Activated gamma-delta T cell (primary cell): Measurements from ENCODE around the gene KLF11.
A peak's percentile ranks its signal among the peaks of the same experiment; 100 is the strongest.

Experiments
- DNase-seq: peaks from one replicate; lab custom pipeline; 2025; lab: John Stamatoyannopoulos, UW
- total RNA-seq, 2 donors: gene quantifications; one replicate each; lab custom pipeline; 2026; lab: John Stamatoyannopoulos, UW

Gene KLF11
- 9.3 to 15.0 reads per million in 2 donors for total RNA-seq

DNA sequence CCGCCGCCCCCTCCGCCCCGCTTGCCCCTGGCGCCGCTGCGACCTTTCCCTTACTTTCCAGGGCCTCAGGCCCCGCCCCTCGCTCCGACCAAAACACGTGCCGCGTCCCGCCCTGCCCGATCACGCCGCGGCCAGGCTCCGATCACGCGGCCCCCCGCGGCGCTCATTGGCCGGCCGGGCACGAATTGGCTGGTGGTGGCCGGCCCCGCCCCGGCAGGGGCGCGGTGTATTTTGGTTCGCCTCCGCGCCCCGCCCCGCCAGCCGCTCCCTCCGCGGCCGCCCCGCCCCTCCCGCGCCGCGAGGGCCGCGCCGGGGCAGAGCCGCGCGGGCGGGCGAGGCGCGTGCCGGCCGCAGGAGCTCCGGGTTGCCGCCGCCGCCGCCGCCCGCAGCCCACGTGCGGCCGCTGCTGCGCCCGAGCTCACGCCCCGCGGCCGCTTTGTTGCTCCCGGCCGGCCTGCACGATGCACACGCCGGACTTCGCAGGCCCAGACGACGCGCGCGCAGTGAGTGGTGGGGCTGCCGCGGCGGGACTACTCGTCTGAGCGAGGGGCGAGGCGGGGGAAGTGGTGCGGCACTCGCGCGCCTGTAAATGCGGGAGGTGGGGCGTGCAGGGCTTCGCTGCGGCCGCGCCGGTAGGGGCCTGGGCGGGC is at the start of gene KLF11:
Gene KLF11, plus strand, starts transcription at position 295 of the 650 bp plus-strand sequence. Its CDS starts 167 bp downstream, at position 462.
- peak; percentile 83 for DNase-seq

- DNase-seq = no peak
Observed at GRCh38 chr2:9994462-9994861, 48.9 kb upstream of the KLF11 start.

GRCh38 chr2:9995059-9995458 is 48.3 kb upstream of the KLF11 start:
- DNase-seq = no peak

DNA sequence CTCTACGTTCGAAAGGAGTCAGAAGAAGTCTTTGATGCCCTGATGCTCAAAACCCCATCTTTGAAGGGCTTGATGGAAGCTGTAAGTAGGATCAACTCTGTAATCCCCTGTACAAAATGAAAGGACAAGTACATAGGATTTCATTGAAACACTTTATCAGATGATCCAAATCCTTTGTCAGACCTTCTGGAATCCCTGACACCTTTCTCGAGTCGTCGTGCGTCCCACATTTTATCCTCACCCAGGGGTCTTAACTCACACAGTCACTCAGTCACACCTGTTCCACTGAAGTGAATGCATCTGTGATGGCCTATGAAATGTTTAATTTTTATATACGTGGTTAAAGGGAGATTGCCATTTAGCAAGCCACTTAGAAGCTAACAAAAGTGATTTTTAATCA is 47.0 kb upstream of the KLF11 start:
- no peak for DNase-seq

DNA sequence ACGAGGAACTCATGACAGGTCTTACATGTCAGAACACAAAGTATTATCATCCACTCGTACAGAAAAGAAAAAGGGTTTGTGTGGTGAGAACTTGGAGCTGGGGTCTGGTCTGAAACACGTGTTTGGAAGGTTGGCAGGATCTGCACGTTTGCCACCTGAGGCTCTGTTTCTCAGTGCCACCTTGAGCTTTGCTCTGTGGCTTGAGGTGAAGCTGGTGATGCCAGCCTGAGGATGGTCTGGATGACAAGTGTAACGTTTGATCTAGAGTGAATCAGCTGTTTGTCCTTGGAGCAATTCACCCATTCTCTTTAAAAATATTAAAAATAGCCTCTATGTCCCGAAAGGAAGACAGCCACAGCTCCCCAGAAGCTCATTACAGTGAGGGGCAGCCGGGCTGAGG is 45.4 kb upstream of the KLF11 start:
- no peak for DNase-seq

DNA sequence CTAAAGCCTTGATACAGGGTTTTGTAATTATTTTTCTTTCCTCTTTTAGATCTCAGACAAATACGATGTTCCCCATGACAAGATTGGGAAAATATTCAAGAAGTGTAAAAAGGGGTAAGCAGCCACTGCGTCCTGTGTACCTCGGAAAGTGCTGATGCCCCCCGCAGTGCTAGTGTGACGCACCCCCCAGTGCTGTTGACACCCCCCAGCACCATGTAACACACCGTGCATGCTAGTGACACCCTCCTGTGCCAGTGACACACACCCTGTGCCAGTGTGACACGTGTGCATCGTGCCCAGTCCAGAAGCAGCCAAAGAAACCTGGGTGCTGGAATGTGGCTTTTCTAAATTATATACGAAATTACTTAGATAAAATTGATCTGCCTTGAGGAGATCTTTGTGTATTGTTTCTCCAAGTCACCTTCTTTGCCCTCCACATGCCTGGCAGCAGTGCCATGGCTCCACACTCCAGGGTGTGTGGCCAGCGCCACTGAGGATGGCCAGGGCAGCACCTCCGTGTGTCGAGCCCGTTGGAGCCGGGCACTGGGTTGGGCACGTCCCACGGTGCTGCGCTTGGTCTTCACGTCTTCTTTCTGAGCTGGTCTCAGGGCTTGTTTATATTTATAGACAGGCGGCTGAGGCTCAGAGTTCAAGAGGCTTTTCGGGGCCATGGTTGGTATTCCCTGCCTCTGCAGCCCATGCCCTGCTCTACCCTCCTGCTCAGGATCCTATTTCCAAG is 44.3 kb upstream of the KLF11 start:
- no peak for DNase-seq

DNA sequence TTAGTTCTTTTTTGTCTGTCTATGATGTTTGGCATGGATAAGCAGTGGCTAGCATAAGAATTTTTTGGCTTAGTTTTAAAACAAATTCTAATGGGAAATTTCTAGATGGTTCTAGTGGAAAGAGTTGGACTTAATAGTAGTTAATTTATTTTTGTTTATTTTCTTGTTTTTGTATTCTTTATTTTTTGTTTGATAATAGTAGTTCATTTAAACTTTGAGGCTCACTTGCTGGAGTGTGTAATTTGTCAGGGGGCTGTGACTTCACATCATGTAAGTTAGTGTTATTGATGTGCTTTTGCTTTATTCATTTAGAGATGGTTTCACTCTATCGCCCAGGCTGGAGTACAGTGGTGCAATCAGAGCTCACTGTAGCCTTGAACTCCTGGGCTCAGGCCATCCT is 43.7 kb upstream of the KLF11 start:
- DNase-seq = no peak

DNA sequence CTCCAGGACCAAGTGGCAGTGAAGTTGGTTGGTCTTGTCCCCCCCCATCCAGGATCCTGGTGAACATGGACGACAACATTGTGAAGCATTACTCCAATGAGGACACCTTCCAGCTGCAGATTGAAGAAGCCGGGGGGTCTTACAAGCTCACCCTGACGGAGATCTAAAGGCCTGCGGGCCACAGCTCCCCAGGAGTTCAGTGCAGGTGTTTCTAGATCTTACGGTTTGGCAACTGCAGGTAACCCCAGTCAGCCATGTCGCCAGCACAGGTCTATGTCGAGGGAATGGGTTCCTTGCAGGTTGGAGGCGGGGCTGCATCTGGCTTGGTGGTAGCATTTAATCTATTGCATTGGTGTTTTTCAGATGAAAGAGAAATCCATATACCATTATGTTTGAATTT is 42.8 kb upstream of the KLF11 start:
- DNase-seq = no peak

- DNase-seq = no peak
Observed at GRCh38 chr2:10001586-10001985, 41.8 kb upstream of the KLF11 start.

DNA sequence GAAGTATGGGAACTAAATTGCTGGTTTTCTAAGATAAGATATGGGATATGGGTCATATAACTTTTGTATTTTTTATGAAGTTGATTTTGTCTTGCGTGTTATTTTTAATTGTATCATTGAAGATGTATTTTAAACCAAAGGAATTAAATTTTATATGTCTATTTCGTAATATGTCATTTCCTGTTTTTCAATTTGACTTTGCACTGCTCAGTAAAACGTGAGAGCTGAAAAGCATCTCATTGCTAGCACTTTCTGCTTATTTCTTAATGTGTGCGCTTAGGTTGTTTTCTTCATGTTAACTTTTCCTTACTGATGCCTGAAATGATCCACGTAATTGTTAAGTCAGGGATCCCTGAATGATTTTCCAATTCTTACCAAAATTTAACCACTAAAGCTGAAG is 41.2 kb upstream of the KLF11 start:
- DNase-seq = no peak

- no peak for DNase-seq
Observed at GRCh38 chr2:10002681-10003080, 40.7 kb upstream of the KLF11 start.

DNA sequence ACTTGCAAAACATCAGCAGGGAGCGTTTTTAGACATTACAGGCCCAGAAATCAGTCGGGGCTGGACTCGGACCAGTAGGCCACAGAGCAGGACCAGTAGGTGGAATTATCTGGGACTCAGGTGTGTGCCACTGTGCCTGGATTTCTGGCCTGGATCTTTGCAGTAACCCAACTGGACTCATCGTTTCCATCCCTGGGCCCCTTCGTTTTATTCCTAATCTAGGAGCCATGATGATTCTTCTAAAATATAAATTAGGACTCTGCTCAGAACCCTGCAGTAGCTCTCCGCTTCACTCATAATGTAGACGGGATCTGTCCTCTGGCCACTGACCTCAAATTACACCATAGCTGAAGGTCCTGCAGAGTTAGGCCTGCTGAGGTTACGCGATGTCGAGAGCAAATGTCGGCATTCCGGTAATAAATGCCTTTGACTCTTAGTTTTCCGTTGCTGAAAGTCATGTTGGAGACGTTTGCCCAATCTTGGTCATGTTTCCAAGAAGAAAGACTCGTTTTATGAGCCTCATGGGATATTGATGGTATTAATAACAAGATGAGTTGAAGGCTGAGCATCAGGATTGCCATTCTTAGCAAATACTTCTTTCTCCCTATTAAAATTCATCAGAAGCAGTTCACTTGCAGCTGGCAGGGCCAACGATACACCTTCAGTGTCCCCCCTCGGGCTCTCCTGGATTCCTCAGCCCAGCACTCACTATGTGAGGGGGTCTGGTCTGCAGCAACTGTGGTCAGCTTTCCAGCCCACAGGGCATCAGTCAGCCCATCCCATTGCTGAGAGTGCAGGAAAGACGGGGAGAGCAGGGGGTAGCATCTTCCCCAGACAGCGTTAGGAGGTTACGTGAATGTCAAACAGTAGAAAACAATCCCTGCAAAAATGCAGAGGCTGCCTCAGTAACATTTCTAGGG is 39.9 kb upstream of the KLF11 start:
- DNase-seq = no peak

- no peak for DNase-seq
Observed at GRCh38 chr2:10004401-10004800, 38.9 kb upstream of the KLF11 start.

DNA sequence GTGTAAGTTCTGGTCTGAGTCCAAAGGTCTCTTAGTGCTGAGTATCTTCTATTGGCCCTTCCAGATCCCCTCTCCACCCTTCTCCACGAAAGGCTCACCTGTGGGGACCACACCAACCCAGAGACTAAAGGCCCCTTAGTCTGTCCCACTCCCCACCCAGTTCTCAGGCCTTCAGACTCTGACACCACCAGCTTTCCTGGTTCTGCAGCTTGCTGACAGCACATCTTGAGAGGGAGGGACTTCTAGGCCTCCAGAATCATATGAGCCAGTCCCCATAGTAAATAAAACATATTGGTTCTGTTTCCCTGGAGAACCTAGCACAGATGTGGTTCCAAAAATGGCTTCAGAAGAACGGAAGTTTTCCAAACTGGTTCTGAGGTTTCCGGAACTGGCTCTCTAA is 38.5 kb upstream of the KLF11 start:
- DNase-seq = no peak

GRCh38 chr2:10005461-10006235 is 37.7 kb upstream of the KLF11 start:
- no peak for DNase-seq

- DNase-seq = no peak
Observed at GRCh38 chr2:10006236-10007161, 36.9 kb upstream of the KLF11 start.

- DNase-seq = no peak
Observed at GRCh38 chr2:10007435-10007834, 35.9 kb upstream of the KLF11 start.

DNA sequence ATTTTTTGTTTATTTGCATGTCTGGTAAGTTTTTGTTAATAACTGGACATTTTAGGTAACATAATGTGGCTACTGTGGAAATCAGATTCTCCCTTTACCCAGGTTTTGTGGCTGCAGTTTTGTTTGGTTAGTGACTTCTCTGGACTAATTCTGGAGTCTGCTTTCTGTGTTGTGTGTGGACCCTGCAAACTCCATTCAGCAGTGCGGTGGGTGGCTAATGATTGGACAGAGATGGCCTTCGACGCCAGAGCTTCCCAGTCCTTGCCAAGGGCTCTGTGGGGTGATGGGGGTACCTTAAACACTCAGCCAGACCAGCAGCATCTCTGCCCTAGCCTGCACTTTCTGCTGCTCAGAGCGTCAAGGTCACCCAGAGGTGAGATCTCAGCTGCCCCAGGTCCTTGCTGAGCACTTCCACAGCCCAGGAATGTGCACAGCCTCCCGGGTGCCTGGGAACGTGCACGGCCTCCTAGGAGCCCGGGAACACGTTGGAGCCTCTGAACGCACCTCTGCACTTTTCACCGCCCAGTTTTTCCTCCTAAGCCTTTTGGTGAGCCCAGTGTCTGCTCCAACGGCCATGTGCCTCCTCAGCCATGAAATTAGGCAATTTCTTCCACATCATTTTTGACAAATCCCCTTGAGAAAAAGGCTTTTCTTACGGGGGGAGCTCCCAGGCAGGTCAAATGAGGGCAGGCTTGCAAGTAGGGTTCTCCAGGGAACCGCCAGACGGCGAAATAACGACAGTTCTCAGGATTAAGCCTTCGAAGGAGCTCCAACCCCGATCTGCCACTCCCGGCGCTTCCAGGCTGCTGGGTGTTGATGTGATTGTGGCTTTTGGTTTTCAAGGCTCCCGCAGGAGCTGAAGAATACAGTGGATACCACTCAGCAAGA is 35.2 kb upstream of the KLF11 start:
- no peak for DNase-seq

DNA sequence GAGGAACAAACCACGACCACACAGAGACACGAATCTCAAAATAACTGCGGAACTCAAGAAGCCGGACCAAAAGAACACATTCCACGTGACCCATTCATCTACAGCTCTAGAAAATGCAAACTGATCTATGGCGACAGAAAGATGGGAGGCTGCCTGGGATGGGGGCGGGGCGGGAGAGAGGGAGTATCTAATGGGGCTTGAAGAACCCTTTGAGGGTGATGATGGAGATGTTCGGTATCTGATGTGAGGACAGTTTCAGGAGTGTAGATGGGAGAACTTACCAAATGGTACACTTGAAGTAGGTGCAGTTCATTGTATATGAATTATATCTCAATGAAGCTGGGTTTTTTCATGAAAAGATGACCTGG is 34.6 kb upstream of the KLF11 start:
- no peak for DNase-seq
